Measurements from ENCODE around the gene TESK2. TPM values are rescaled to one million over a fixed set of nuclear protein-coding genes. Genes with fewer than 3 reads are reported as not detected.
A peak's percentile ranks its signal among the peaks of the same experiment; 100 is the strongest.

The TESK2 gene
- total RNA-seq, 1 experiment from 2014 or later, result 13.8 TPM

GRCh38 chr1:45446950-45447672 is 43.9 kb downstream of the TESK2 start:
- no peak for DNase-seq
- no peaks in the 10 kb centered on the region for H3K36me3 ChIP-seq (ENCODE audit: low read depth)
- H2AFZ ChIP-seq, result no peak overlapping the region
- H3K79me2 ChIP-seq (ENCODE audit: low read depth), result no peaks in the 10 kb centered on the region
- TF ChIP-seq CTCF (conservative IDR thresholded peaks at IDR 0.05) (no peak), EZH2 (IDR thresholded peaks at IDR 0.05; ENCODE audit: low read depth) (no peak)
- ChIA-PET CTCF (interaction anchor here (0.6 to 1.8 kb wide), 2 partner anchors 45 to 733 kb away, joined by 3 read pairs; no protein-coding TSS in a partner anchor), POLR2A (ENCODE audit: unreplicated experiment) (no interaction called here)
- no peak overlapping the region for H3K27ac ChIP-seq
- H3K9me3 ChIP-seq (ENCODE audit: insufficient read depth, low read depth), result 0 out of 2 replicates have a peak, but pooled peaks cover 4% of the 10 kb centered on the region
- H3K4me2 ChIP-seq, result no peak overlapping the region
- H3F3A ChIP-seq (ENCODE audit: insufficient read depth, low read depth), result peaks cover 10% of the 10 kb centered on the region; the same call in 1 of the 2 replicates
- no peaks in the 10 kb centered on the region for H3K27me3 ChIP-seq (ENCODE audit: insufficient read depth, low read depth)
- no TSS peak for BruUV-seq (replicated peaks)
- H3K4me1 ChIP-seq (replicated peaks; ENCODE audit: insufficient read depth), result peaks cover 11% of the 10 kb centered on the region
- no peak overlapping the region for H3K4me3 ChIP-seq
- no peaks in the 10 kb centered on the region for H4K20me1 ChIP-seq (ENCODE audit: insufficient read depth)
- intact Hi-C loops (cut with micrococcal nuclease; ENCODE audit: unreplicated experiment), result no loop called here
- no peaks in the 10 kb centered on the region for H3K9me2 ChIP-seq (ENCODE audit: insufficient read depth)

- no peak for DNase-seq
- ChIA-PET CTCF (interaction anchor here (0.6 to 1.8 kb wide), 2 partner anchors 45 to 732 kb away, joined by 3 read pairs; no protein-coding TSS in a partner anchor), POLR2A (ENCODE audit: unreplicated experiment) (interaction anchor here (0.6 kb wide), 1 partner anchor 134 kb away, joined by 5 read pairs; no protein-coding TSS in a partner anchor)
- BruUV-seq (replicated peaks), result no TSS peak
- no peak overlapping the region for H3K4me2 ChIP-seq
- H3K27me3 ChIP-seq (ENCODE audit: insufficient read depth, low read depth), result no peaks in the 10 kb centered on the region
- no peaks in the 10 kb centered on the region for H4K20me1 ChIP-seq (ENCODE audit: insufficient read depth)
- no peak overlapping the region for H3K27ac ChIP-seq
- 0 out of 2 replicates have a peak, but pooled peaks cover 4% of the 10 kb centered on the region for H3K9me3 ChIP-seq (ENCODE audit: insufficient read depth, low read depth)
- TF ChIP-seq CTCF (conservative IDR thresholded peaks at IDR 0.05), result no peak
- TF ChIP-seq EZH2 (IDR thresholded peaks at IDR 0.05; ENCODE audit: low read depth), result no peak
- H3K4me3 ChIP-seq, result no peak overlapping the region
- no peaks in the 10 kb centered on the region for H3K9me2 ChIP-seq (ENCODE audit: insufficient read depth)
- intact Hi-C loops (cut with micrococcal nuclease; ENCODE audit: unreplicated experiment), result no loop called here
- H3K4me1 ChIP-seq (replicated peaks; ENCODE audit: insufficient read depth), result peaks cover 11% of the 10 kb centered on the region
- H3K36me3 ChIP-seq (ENCODE audit: low read depth), result no peaks in the 10 kb centered on the region
- H3F3A ChIP-seq (ENCODE audit: insufficient read depth, low read depth), result peaks cover 10% of the 10 kb centered on the region; the same call in 1 of the 2 replicates
- H3K79me2 ChIP-seq (ENCODE audit: low read depth), result no peaks in the 10 kb centered on the region
- H2AFZ ChIP-seq, result no peak overlapping the region
Observed at GRCh38 chr1:45446530-45446929, 44.4 kb downstream of the TESK2 start.

- Histone ChIP-seq H3K9me2 (ENCODE audit: insufficient read depth) (no peaks in the 10 kb centered on the region), H3K27ac (peak overlapping the region; percentile 34; the same call in 1 of the 2 replicates), H3F3A (ENCODE audit: insufficient read depth, low read depth) (peaks cover 10% of the 10 kb centered on the region; the same call in 1 of the 2 replicates), H4K20me1 (ENCODE audit: insufficient read depth) (no peaks in the 10 kb centered on the region), H3K27me3 (ENCODE audit: insufficient read depth, low read depth) (no peaks in the 10 kb centered on the region), H2AFZ (no peak overlapping the region), H3K4me2 (peak overlapping the region; percentile 39), H3K79me2 (ENCODE audit: low read depth) (no peaks in the 10 kb centered on the region), H3K9me3 (ENCODE audit: insufficient read depth, low read depth) (0 out of 2 replicates have a peak, but pooled peaks cover 4% of the 10 kb centered on the region), H3K4me3 (no peak overlapping the region), H3K4me1 (replicated peaks; ENCODE audit: insufficient read depth) (peaks cover 11% of the 10 kb centered on the region), H3K36me3 (ENCODE audit: low read depth) (no peaks in the 10 kb centered on the region)
- no TSS peak for BruUV-seq (replicated peaks)
- intact Hi-C loops (cut with micrococcal nuclease; ENCODE audit: unreplicated experiment), result no loop called here
- CTCF ChIA-PET, result interaction anchor here (0.5 kb wide), 1 partner anchor 14 kb away, joined by 3 read pairs; no protein-coding TSS in a partner anchor
- DNase-seq, result peak; percentile 25 to 82
- TF ChIP-seq EZH2 (IDR thresholded peaks at IDR 0.05; ENCODE audit: low read depth) (no peak), CTCF (conservative IDR thresholded peaks at IDR 0.05) (no peak)
- POLR2A ChIA-PET (ENCODE audit: unreplicated experiment), result interaction anchor here (0.8 kb wide), 1 partner anchor 46 kb away, joined by 4 read pairs; no protein-coding TSS in a partner anchor
Observed at GRCh38 chr1:45444609-45445131, 46.3 kb downstream of the TESK2 start.

Measured in PC-9 (cell line).